Measurements from ENCODE around the gene GP1BA. TPM values are rescaled to one million over a fixed set of nuclear protein-coding genes. Genes with fewer than 3 reads are reported as not detected.

The GP1BA gene
- total and polyA plus RNA-seq, 11 donors, result 0.06 to 0.35 (median 0.20) TPM; not detected in 6

DNA sequence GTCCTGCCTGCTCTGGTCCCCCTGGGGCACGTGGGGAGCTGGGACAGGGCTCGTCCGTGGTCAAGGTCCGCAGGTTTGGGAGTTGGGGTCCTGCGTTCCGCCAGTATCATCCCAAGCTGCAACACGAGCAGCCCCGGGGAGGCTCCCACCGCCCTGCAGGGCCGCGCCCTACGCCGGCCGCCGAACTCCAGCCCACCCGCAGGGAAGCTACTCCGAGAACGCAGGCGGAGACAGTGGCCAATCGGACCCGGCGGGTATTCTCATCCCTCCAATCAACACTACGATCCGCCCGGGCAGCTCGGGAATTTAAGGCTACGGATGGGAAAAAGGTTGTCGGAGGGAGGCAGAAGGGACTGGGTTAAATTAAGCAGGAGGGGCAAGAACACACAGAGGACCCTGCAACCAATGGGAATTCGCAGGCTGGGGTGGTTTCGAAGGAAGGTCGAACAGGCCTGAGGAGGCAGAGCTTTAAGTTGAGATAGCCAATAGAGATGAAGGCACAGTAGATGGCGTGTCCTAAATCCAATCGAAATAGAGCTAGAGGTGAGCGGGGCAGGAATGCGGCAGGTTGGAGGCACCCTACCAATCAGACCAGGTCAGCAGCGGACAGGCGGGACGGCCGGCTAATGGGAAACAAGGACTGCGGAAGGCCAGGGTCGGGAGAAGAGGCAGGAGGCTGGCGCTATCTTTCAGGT lies 34.9 kb downstream of the GP1BA start:
- Histone ChIP-seq H3K4me3 (peak overlapping the region; percentile 35 to 83 (median 70)), H3K9me3 (no peaks in the 10 kb centered on the region), H3K27ac (peak overlapping the region; percentile 89 to 99 (median 96)), H3K27me3 (no peaks in the 10 kb centered on the region), H3K36me3 (peaks cover 0 to 41% (median 26%) of the 10 kb centered on the region in 9 donors), H3K4me1 (peaks cover 0 to 43% (median 28%) of the 10 kb centered on the region in 12 donors)
- WGBS, 4 donors, result 0 to 1% (median 1%) methylated on average over 26 to 42 of the region's 42 CpGs
- DNase-seq, result peak; percentile 98 to 99 (median 99)
- TF ChIP-seq CTCF (IDR thresholded peaks at IDR 0.05) (no peak), POLR2A (IDR thresholded peaks at IDR 0.05) (peak in 1 of 2 donors; percentile 64)
- intact Hi-C loops (cut with DNase I), result loop anchor here in 6 of 10 donors (1.0 to 5.0 kb wide), 8 partner anchors 16 to 60 kb away; partner anchors contain the start of genes INCA1 (in 2 of the 6), KIF1C (in 2 of the 6), PFN1 (in 2 of the 6) and CAMTA2 (in 1 of the 6)
- ATAC-seq, result peak; percentile 85 to 95 (median 94)

GRCh38 chr17:4967539-4968485 lies 35.7 kb downstream of the GP1BA start, which contains the start of gene SPAG7:
Gene SPAG7 (minus strand): TSS chr17:4967817. CDS start chr17:4967804, 13 bp downstream.
- Histone ChIP-seq H3K27ac (peak within 1 kb of the TSS; percentile 89 to 99 (median 96)), H3K27me3 (no peaks in the 10 kb centered on the region), H3K9me3 (no peaks in the 10 kb centered on the region), H3K4me1 (peaks cover 0 to 48% (median 33%) of the 10 kb centered on the region in 12 donors), H3K4me3 (peak within 1 kb of the TSS; percentile 35 to 83 (median 70)), H3K36me3 (peaks cover 0 to 42% (median 34%) of the 10 kb centered on the region in 9 donors)
- intact Hi-C loops (cut with DNase I), result loop anchor here in 7 of 10 donors (1.0 to 5.0 kb wide), 9 partner anchors 17 to 61 kb away; partner anchors contain the start of genes CAMTA2 (in 2 of the 7), ENO3 (in 2 of the 7), INCA1 (in 2 of the 7) and KIF1C (in 2 of the 7)
- ATAC-seq (peak; percentile 77 to 88 (median 86)), DNase-seq (peak; percentile 95 to 96 (median 95))
- WGBS, 4 donors, result 1 to 3% (median 1%) methylated on average over 34 to 66 of the region's 66 CpGs
- TF ChIP-seq POLR2A (IDR thresholded peaks at IDR 0.05) (peak in 1 of 2 donors; percentile 68), CTCF (IDR thresholded peaks at IDR 0.05) (peak in 6 of 12 donors; percentile 8 to 25 (median 18))

- Histone ChIP-seq H3K9me3 (no peaks in the 10 kb centered on the region), H3K4me1 (peaks cover 0 to 56% (median 41%) of the 10 kb centered on the region in 12 donors), H3K27me3 (no peaks in the 10 kb centered on the region), H3K4me3 (peak overlapping the region; percentile 35 to 83 (median 70)), H3K36me3 (peaks cover 0 to 50% (median 42%) of the 10 kb centered on the region in 9 donors), H3K27ac (peak overlapping the region; percentile 89 to 99 (median 96))
- WGBS, 4 donors, result 29 to 42% (median 38%) methylated on average over 23 of the region's 23 CpGs
- TF ChIP-seq CTCF (IDR thresholded peaks at IDR 0.05) (no peak), POLR2A (IDR thresholded peaks at IDR 0.05) (no peak)
- peak in 2 of 5 donors; percentile 44 to 47 for DNase-seq
- no peak for ATAC-seq
- intact Hi-C loops (cut with DNase I), result loop anchor here in 2 of 10 donors (2.0 to 5.0 kb wide), 3 partner anchors 18 to 61 kb away; partner anchors contain the start of genes CAMTA2 (in 1 of the 2) and ENO3 (in 1 of the 2)
These were observed 36.5 kb downstream of the GP1BA start for GRCh38 chr17:4968486-4969046.
